Measurements from ENCODE around the gene MRTFB.

Gene MRTFB

GRCh38 chr16:14063618-14064581 lies 7.2 kb upstream of the MRTFB start:
- DNase-seq (ENCODE audit: extremely low spot score), result no peak
- TF ChIP-seq, protein P1, sequence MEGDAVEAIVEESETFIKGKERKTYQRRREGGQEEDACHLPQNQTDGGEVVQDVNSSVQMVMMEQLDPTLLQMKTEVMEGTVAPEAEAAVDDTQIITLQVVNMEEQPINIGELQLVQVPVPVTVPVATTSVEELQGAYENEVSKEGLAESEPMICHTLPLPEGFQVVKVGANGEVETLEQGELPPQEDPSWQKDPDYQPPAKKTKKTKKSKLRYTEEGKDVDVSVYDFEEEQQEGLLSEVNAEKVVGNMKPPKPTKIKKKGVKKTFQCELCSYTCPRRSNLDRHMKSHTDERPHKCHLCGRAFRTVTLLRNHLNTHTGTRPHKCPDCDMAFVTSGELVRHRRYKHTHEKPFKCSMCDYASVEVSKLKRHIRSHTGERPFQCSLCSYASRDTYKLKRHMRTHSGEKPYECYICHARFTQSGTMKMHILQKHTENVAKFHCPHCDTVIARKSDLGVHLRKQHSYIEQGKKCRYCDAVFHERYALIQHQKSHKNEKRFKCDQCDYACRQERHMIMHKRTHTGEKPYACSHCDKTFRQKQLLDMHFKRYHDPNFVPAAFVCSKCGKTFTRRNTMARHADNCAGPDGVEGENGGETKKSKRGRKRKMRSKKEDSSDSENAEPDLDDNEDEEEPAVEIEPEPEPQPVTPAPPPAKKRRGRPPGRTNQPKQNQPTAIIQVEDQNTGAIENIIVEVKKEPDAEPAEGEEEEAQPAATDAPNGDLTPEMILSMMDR (IDR thresholded peaks at IDR 0.05; ENCODE audit: control extremely low read depth, extremely low read depth, low read depth, missing control alignments), result no peak
- ChIA-PET CTCF (interaction anchor here (1.2 kb wide), 1 partner anchor 10 kb away, joined by 4 read pairs; no protein-coding TSS in a partner anchor), POLR2A (no interaction called here)

DNA sequence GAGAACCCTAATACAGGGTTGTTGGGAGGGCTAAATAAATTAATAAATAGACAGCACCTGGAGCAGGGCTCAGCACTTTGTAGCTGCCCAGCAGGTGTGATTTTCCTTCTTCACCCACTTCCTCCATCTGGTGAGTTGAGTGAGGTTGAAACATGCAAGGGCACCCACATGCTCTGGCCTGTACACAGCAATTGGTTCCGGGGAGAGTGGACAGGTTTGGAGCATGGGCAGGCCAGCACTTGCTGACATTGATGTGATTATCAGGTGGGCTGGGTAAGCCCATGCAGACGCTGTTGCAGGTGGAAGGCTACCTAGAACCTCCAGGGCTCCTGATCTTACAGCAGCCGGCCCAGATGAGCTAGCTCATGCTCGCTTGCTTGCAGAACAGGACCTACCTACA lies 1.3 kb upstream of the MRTFB start:
- DNase-seq (ENCODE audit: extremely low spot score), result no peak
- ChIA-PET POLR2A (no interaction called here), CTCF (interaction anchor here (1.0 to 1.5 kb wide), 4 partner anchors 12 to 146 kb away, joined by 3 to 6 read pairs (median 4); no protein-coding TSS in a partner anchor)
- TF ChIP-seq, protein P1 (IDR thresholded peaks at IDR 0.05; ENCODE audit: control extremely low read depth, extremely low read depth, low read depth, missing control alignments), result no peak

DNA sequence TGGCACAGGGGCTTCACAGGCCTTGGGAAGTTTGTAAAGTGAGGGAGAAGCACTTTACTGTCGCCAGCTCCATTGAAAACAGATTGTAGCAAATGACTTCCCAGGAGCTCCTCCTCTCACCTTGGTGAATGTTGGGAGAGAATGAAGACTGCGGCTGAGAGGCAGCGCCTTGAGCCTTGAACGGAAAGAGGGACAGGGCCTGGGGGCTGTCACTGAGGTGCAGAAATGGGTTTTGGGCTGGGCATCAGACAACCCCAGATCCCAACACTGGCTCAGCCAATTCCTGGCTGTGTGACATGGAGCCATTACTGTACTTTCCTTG lies 603 bp upstream of the MRTFB start:
- ChIA-PET POLR2A (no interaction called here), CTCF (interaction anchor here (1.0 kb wide), 2 partner anchors 68 to 129 kb away, joined by 3 read pairs; no protein-coding TSS in a partner anchor)
- DNase-seq (ENCODE audit: extremely low spot score), result no peak

DNA sequence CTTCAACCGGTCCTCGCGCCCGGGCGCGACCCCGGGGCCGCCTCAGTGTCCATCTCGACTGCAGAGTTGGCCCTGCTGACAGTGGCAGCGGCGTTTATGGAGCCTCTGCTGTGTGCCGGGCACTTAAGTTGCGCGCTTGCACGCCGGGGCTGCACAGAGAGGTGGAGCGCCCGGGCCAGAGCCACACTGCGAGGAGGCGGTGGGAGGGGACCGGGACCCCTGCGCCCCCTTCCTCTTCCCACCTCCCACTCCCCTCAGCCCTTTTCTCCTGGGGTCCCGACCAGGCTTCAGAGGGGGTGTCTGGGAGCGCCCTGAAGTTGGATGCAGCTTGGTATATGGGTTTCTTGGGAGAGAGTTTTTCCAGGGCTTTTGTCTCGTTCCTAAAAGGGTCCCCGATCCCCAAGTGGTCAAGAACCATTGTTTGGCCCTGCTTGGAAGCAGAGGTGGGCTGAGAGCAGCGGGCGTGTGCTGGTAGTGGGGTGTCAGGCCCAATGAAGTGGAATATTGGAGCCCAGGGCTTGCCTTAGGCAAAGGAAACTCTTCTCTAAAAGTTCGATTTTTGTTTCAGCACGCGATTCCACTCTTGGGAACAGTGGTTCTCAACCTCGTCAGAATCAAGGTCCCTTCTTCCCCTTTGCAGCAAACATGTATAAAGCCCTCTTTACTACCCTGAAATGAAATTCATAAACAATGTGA lies 605 bp downstream of the MRTFB start:
- no peak for DNase-seq (ENCODE audit: extremely low spot score)
- POLR2A ChIA-PET, result no interaction called here
- TF ChIP-seq, protein P1 (IDR thresholded peaks at IDR 0.05; ENCODE audit: control extremely low read depth, extremely low read depth, low read depth, missing control alignments), result no peak
- CTCF ChIA-PET, result interaction anchor here (1.1 to 1.2 kb wide), 2 partner anchors 24 to 148 kb away, joined by 3 read pairs; no protein-coding TSS in a partner anchor

More for the DNA sequence above, 603 bp upstream of the MRTFB start:
- TF ChIP-seq, protein P1 (IDR thresholded peaks at IDR 0.05; ENCODE audit: control extremely low read depth, extremely low read depth, low read depth, missing control alignments), result no peak

DNA sequence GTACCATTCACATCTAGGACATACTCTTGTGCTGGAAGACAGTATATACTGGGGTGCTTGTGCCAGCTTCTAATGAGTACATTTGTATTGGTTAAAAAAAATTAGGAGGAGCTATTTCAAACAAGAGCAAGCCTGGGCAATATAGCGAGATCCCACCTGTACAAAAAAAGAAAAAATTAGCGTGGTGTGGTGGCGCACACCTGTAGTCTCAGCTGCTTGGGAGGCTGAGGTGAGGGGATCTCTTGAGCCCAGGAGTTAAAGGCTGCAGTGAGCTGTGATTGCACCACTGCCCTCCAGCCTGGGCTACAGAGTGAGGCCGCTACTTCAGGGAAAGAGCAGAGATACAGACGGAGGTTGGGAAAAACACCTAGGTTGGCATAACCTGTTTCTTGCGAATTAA lies 1.2 kb downstream of the MRTFB start:
- ChIA-PET POLR2A (interaction anchor here (0.7 kb wide), 1 partner anchor 63 kb away, joined by 3 read pairs; no protein-coding TSS in a partner anchor), CTCF (interaction anchor here (1.1 to 1.2 kb wide), 2 partner anchors 24 to 149 kb away, joined by 3 read pairs; no protein-coding TSS in a partner anchor)
- DNase-seq (ENCODE audit: extremely low spot score), result no peak
- TF ChIP-seq, protein P1 (IDR thresholded peaks at IDR 0.05; ENCODE audit: control extremely low read depth, extremely low read depth, low read depth, missing control alignments), result no peak

GRCh38 chr16:14074544-14074943 lies 3.4 kb downstream of the MRTFB start:
- CTCF ChIA-PET, result interaction anchor here (1.8 kb wide), 1 partner anchor 10 kb away, joined by 4 read pairs; no protein-coding TSS in a partner anchor
- TF ChIP-seq, protein P1 (IDR thresholded peaks at IDR 0.05; ENCODE audit: control extremely low read depth, extremely low read depth, low read depth, missing control alignments), result no peak
- no peak for DNase-seq (ENCODE audit: extremely low spot score)
- POLR2A ChIA-PET, result no interaction called here

Measured in GM10248 (cell line).